Coronary artery (tissue), 2 donors: ENCODE data around the gene CDH20.

Experiments used
- DNase-seq: peaks from one replicate; pipeline ENCODE4 v3.0.0-alpha.2; 2017; ENCODE audit warnings: low spot score
- H3K27ac ChIP-seq, 2 donors: fragments of 200-600 bp; sonication (generic); one replicate each; pipeline ENCODE4 v1.5.1; 2016 to 2019
- H3K4me3 ChIP-seq: fragments of 200-600 bp; sonication (generic); 2 replicates; pipeline ENCODE4 v1.5.1; 2016; ENCODE audit warnings: mild to moderate bottlenecking, moderate library complexity
- CTCF ChIP-seq: fragments of 200-600 bp; sonication (generic); IDR thresholded peaks from one replicate; pipeline ENCODE4 v1.5.1; 2019; ENCODE audit warnings: antibody characterized with exemption

The CDH20 gene

DNA sequence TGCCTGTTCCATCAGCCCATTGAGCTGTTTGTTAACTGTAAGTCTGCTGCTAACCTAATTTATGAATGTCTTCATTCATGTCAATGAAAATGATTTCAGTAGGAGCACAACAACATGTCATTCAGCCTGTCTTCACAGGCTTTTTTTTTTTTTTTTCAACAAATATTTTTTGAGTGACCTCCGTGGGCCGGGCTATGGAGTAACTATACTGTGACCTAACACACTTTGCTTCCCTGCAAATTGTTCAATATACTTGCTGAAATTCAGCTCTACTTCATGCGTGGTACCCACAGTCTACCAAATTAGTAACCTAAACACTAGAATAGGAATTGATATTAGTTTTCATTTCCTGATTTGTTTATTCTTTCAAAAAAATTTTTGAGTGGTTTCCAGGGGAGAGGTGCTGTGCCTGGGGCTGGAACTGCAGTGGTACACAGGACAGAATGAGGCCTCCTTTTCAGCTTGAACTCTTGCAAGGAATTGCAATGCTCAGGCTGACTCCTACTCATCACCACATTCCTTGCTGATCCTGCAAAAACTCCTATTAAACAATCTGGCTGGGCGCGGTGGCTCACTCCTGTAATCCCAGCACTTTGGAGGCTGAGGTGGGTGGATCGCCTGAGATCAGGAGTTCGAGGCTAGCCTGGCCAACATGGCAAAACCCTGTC is 87.1 kb downstream of the CDH20 start:
- H3K4me3 ChIP-seq: no peak overlapping the region
- no peak for DNase-seq
- H3K27ac ChIP-seq: no peak overlapping the region
- no peak for TF ChIP-seq CTCF

- no peak for TF ChIP-seq CTCF
- no peak overlapping the region for H3K4me3 ChIP-seq
- no peak overlapping the region for H3K27ac ChIP-seq
- no peak for DNase-seq
Measured at GRCh38 chr18:61426492-61427053, 93.3 kb downstream of the CDH20 start.

GRCh38 chr18:61428266-61428665 is 95.0 kb downstream of the CDH20 start:
- H3K4me3 ChIP-seq: no peak overlapping the region
- no peak for DNase-seq

GRCh38 chr18:61432590-61432989 is 99.4 kb downstream of the CDH20 start:
- H3K27ac ChIP-seq: no peak overlapping the region
- TF ChIP-seq CTCF: no peak
- DNase-seq: no peak
- H3K4me3 ChIP-seq: no peak overlapping the region

More at GRCh38 chr18:61428266-61428665, 95.0 kb downstream of the CDH20 start:
- TF ChIP-seq CTCF: no peak
- no peak overlapping the region for H3K27ac ChIP-seq

DNA sequence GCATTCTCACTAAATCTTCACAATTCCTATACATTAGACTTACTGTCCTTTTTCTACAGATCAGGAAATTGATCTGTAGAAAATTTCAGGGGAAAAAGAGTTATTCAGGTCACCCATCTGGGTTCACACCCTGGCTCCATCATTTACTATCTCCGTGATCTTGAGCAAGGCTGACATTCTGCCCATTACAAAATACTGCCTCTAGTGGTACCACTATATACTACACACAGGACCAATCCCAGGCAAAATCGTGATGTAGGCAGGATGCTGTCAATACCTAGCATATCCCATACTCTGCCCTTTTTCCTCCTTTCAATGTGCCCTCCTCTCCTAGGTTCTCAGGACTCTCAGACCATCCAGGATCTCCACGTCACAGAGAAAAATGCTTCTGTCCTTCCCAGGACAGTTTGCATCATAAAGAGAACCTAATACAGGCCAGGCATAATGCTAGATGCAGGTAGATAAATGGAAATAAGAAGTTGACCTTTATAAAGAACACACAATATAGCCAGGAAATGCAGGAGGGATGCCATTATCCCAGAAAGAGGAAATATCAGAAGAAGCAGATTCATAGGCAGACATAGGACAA is 101.9 kb downstream of the CDH20 start:
- DNase-seq: no peak
- Histone ChIP-seq H3K4me3 (no peak overlapping the region), H3K27ac (no peak overlapping the region)
- no peak for TF ChIP-seq CTCF

DNA sequence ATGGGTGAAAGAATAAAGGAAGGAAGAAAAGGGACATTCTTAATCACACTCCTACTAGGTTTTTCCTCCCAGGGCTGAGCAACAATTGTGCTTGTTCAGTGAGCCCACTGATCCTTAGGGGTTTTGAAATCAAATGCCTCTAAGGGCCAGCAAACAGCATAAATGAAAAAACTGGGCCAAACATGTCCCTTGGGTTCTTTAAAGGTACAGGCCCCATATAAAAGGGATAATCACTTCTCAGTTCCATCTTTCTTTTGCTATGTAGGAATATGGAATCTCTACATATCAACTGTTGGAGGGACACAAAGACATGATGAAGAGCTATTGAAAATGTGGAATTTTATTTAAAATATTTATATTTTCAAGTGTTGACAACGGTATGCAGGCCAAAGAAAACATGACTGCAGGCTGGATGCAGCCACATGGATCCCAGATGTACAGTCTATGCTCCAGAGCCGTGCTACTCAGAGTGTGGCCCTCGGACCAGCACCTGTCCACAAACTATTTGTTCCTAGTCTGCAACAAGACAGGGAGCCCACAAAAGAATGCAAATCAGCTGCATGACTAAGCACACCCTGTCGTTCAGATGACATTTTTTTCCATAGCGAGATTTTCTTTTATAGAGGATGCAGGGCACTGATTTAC is 110.0 kb downstream of the CDH20 start:
- TF ChIP-seq CTCF: no peak
- no peak for DNase-seq
- Histone ChIP-seq H3K27ac (no peak overlapping the region), H3K4me3 (no peak overlapping the region)
